Measurements from ENCODE around the gene CD48.

DNA sequence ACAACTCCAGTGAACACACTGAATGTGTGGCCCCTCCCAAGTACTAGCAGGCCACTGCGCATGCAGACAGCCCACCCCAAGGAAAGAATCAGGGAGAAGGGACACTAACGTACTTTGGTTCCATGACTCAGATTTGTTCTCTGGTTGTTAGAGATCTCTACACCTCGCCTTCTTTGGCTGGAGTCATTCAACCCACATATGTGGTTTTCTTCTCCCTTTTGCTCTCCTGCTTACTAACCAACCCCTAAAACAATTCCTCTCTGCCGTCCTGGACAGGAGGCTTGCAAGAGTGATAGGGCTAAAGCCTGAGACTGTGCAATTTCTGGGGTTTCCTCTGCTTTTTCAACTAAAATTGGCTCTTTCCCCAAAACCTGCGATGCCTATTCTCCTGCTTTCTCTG is 5.7 kb upstream of the CD48 start:
- TF ChIP-seq, protein P1, sequence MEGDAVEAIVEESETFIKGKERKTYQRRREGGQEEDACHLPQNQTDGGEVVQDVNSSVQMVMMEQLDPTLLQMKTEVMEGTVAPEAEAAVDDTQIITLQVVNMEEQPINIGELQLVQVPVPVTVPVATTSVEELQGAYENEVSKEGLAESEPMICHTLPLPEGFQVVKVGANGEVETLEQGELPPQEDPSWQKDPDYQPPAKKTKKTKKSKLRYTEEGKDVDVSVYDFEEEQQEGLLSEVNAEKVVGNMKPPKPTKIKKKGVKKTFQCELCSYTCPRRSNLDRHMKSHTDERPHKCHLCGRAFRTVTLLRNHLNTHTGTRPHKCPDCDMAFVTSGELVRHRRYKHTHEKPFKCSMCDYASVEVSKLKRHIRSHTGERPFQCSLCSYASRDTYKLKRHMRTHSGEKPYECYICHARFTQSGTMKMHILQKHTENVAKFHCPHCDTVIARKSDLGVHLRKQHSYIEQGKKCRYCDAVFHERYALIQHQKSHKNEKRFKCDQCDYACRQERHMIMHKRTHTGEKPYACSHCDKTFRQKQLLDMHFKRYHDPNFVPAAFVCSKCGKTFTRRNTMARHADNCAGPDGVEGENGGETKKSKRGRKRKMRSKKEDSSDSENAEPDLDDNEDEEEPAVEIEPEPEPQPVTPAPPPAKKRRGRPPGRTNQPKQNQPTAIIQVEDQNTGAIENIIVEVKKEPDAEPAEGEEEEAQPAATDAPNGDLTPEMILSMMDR (IDR thresholded peaks at IDR 0.05), result no peak
- no peak for TF ChIP-seq EZH2 (IDR thresholded peaks at IDR 0.05; ENCODE audit: borderline replicate concordance, insufficient read depth, low read depth, low read length, poor library complexity, severe bottlenecking)
